H1 (cell line): ENCODE data around the gene ERAP2. TPM values are rescaled to one million over a fixed set of nuclear protein-coding genes. Genes with fewer than 3 reads are reported as not detected.

Experiments used
- CTCF ChIA-PET: fragments of 300-600 bp; sonication (Branson Sonifier 250); formaldehyde crosslinking; loops from one replicate; lab custom pipeline; 2021; ENCODE audit not compliant: partially characterized antibody; lab: Charles Lee
- POLR2A ChIA-PET: fragments of 300-600 bp; sonication (Branson Sonifier 250); formaldehyde crosslinking; loops from one replicate; lab custom pipeline; 2021; ENCODE audit warnings: inconsistent platforms; ENCODE audit not compliant: partially characterized antibody; lab: Charles Lee
- DNase-seq, 2 experiments: peaks; one replicate each; pipeline versions ENCODE4 v3.0.0 to v3.0.0-alpha.2; 2010 to 2022; ENCODE audit warnings: low spot score in 2 of 2, low read depth in 1 of 2, mixed read lengths in 1 of 2
- FAIRE-seq: peaks from 2 replicates; lab custom pipeline; 2011; peaks lifted over from hg19 to GRCh38; lab: Jason Lieb, UNC
- H2AFZ ChIP-seq: 2 replicates; pipeline ENCODE4 v1.8.1; 2012; ENCODE audit warnings: low read length, inconsistent platforms
- H2AK5ac ChIP-seq: 2 replicates; pipeline ENCODE4 v1.6.1; 2013; ENCODE audit warnings: low read depth, low read length
- H2BK120ac ChIP-seq: replicated peaks from 2 replicates; pipeline ENCODE3; 2013; ENCODE audit warnings: low read depth, low read length, inconsistent platforms
- H2BK12ac ChIP-seq: 2 replicates; pipeline ENCODE4 v1.6.1; 2013; ENCODE audit warnings: low read depth, low read length
- H2BK15ac ChIP-seq: 2 replicates; pipeline ENCODE4 v1.6.1; 2013; ENCODE audit warnings: low read length
- H2BK20ac ChIP-seq: 2 replicates; pipeline ENCODE4 v1.6.1; 2013; ENCODE audit warnings: low read length
- H2BK5ac ChIP-seq: 2 replicates; pipeline ENCODE4 v1.6.1; 2013; ENCODE audit warnings: low read depth, low read length
- H3K14ac ChIP-seq: 2 replicates; pipeline ENCODE4 v1.6.1; 2013; ENCODE audit warnings: inconsistent platforms; ENCODE audit not compliant: insufficient read length
- H3K18ac ChIP-seq: 2 replicates; pipeline ENCODE4 v1.6.1; 2013; ENCODE audit warnings: low read length; ENCODE audit errors: extremely low read depth
- H3K23ac ChIP-seq: 2 replicates; pipeline ENCODE4 v1.6.1; 2013; ENCODE audit warnings: inconsistent platforms; ENCODE audit not compliant: insufficient read length
- H3K23me2 ChIP-seq: 2 replicates; pipeline ENCODE4 v1.6.1; 2013; ENCODE audit warnings: low read depth, low read length
- H3K27ac ChIP-seq: 2 replicates; pipeline ENCODE4 v1.6.1; 2011; ENCODE audit warnings: low read depth, low read length, inconsistent platforms
- H3K27me3 ChIP-seq, 4 experiments: replicated peaks in 1 of 4; 1 replicate in 1 of 4; 2 replicates in 3 of 4; pipeline versions ENCODE4 v1.6.1 to v1.8.1; 2011 to 2013; ENCODE audit warnings: low read length in 3 of 4, mild to moderate bottlenecking in 3 of 4, inconsistent platforms in 2 of 4, mixed read lengths in 2 of 4, moderate library complexity in 1 of 4; ENCODE audit not compliant: control insufficient read depth in 3 of 4, insufficient read depth in 3 of 4; ENCODE audit errors: extremely low read depth in 1 of 4
- H3K36me3 ChIP-seq, 4 experiments: 2 replicates each; pipeline versions ENCODE4 v1.6.1 to v1.8.1; 2011 to 2013; ENCODE audit warnings: mild to moderate bottlenecking in 4 of 4, low read length in 3 of 4, moderate library complexity in 2 of 4, control low read depth in 1 of 4, inconsistent platforms in 1 of 4; ENCODE audit not compliant: insufficient read depth in 4 of 4, control insufficient read depth in 2 of 4
- H3K4ac ChIP-seq: replicated peaks from 2 replicates; pipeline ENCODE3; 2013; ENCODE audit warnings: low read length, low read depth, mixed read lengths, inconsistent platforms; ENCODE audit not compliant: insufficient read length
- H3K4me1 ChIP-seq, 4 experiments: replicated peaks in 1 of 4; 1 replicate in 1 of 4; 2 replicates in 3 of 4; pipeline versions ENCODE4 v1.6.1 to v1.8.1; 2011 to 2013; ENCODE audit warnings: low read length in 3 of 4, inconsistent platforms in 2 of 4, mixed read lengths in 1 of 4; ENCODE audit not compliant: insufficient read depth in 4 of 4, control insufficient read depth in 3 of 4
- H3K4me2 ChIP-seq, 2 experiments: 2 replicates each; pipeline versions ENCODE4 v1.6.1 to v1.8.1; 2011 to 2013; ENCODE audit warnings: low read depth in 2 of 2, low read length in 2 of 2, control low read depth in 1 of 2, inconsistent platforms in 1 of 2, mild to moderate bottlenecking in 1 of 2; ENCODE audit not compliant: insufficient read depth in 1 of 2
- H3K4me3 ChIP-seq, 4 experiments: fragments of 200-600, 300-600 bp in 1 of 4; sonication (generic), shearing (Covaris generic), sonication (Bioruptor Twin) in 1 of 4; 2 replicates each; pipeline versions ENCODE4 v1.5.1 to v1.8.1; 2011 to 2016; ENCODE audit warnings: low read length in 4 of 4, low read depth in 3 of 4, control low read depth in 2 of 4, inconsistent platforms in 2 of 4, mild to moderate bottlenecking in 2 of 4, mixed read lengths in 1 of 4, moderate library complexity in 1 of 4; ENCODE audit not compliant: insufficient read depth in 2 of 4; ENCODE audit errors: extremely low read depth in 1 of 4
- H3K56ac ChIP-seq: replicated peaks from 2 replicates; pipeline ENCODE3; 2013; ENCODE audit warnings: low read depth, mild to moderate bottlenecking, mixed read lengths, low read length, inconsistent platforms; ENCODE audit not compliant: insufficient read length
- H3K79me1 ChIP-seq: 2 replicates; pipeline ENCODE4 v1.6.1; 2013; ENCODE audit warnings: low read depth, low read length, control low read depth
- H3K79me2 ChIP-seq, 2 experiments: 2 replicates each; pipeline versions ENCODE4 v1.6.1 to v1.8.1; 2012 to 2013; ENCODE audit warnings: low read length in 2 of 2, mild to moderate bottlenecking in 2 of 2, inconsistent platforms in 1 of 2; ENCODE audit not compliant: insufficient read depth in 2 of 2, control insufficient read depth in 1 of 2
- H3K9ac ChIP-seq, 4 experiments: replicated peaks in 1 of 4; 1 replicate in 1 of 4; 2 replicates in 3 of 4; pipeline versions ENCODE4 v1.6.1 to v1.8.1; 2011 to 2013; ENCODE audit warnings: low read depth in 3 of 4, low read length in 3 of 4, control low read depth in 2 of 4, mild to moderate bottlenecking in 2 of 4, moderate library complexity in 2 of 4, inconsistent platforms in 1 of 4; ENCODE audit errors: extremely low read depth in 1 of 4
- H3K9me3 ChIP-seq, 2 experiments: 2 replicates each; pipeline versions ENCODE4 v1.6.1 to v1.8.1; 2012 to 2013; ENCODE audit warnings: mild to moderate bottlenecking in 2 of 2, moderate library complexity in 2 of 2, control low read depth in 1 of 2, inconsistent platforms in 1 of 2, low read depth in 1 of 2, low read length in 1 of 2, mixed read lengths in 1 of 2; ENCODE audit not compliant: insufficient read depth in 2 of 2
- H4K20me1 ChIP-seq, 2 experiments: replicated peaks in 1 of 2; 2 replicates each; pipeline versions ENCODE3 to v1.8.1; 2011 to 2013; ENCODE audit warnings: inconsistent platforms in 2 of 2, low read length in 2 of 2, mild to moderate bottlenecking in 1 of 2; ENCODE audit not compliant: insufficient read depth in 2 of 2, control insufficient read depth in 1 of 2
- H4K5ac ChIP-seq: 2 replicates; pipeline ENCODE4 v1.6.1; 2013; ENCODE audit warnings: low read length, low read depth, mixed read lengths, inconsistent platforms; ENCODE audit not compliant: insufficient read length
- H4K8ac ChIP-seq: 2 replicates; pipeline ENCODE4 v1.8.0; 2013; ENCODE audit warnings: mild to moderate bottlenecking, moderate library complexity, low read length, inconsistent platforms; ENCODE audit not compliant: insufficient read depth; ENCODE audit errors: extremely low read depth
- H4K91ac ChIP-seq: replicated peaks from 2 replicates; pipeline ENCODE3; 2013; ENCODE audit warnings: low read length, mixed read lengths, inconsistent platforms; ENCODE audit not compliant: insufficient read length
- ASH2L ChIP-seq: fragments of 200-600, 300-600 bp; sonication (generic); IDR thresholded peaks from one replicate; pipeline ENCODE4 v1.7.1; 2017; ENCODE audit warnings: low read length
- BACH1 ChIP-seq: IDR thresholded peaks from 2 replicates; pipeline ENCODE4 v1.6.1; 2012; ENCODE audit warnings: low read length, improper control_type of control experiment
- CHD2 ChIP-seq: IDR thresholded peaks from 2 replicates; pipeline ENCODE4 v1.6.1; 2012; ENCODE audit warnings: low read length, improper control_type of control experiment
- FOSL1 ChIP-seq: IDR thresholded peaks from 2 replicates; pipeline ENCODE4 v1.6.1; 2011; ENCODE audit warnings: mild to moderate bottlenecking, low read depth, low read length, moderate library complexity; ENCODE audit not compliant: insufficient read depth
- GABPA ChIP-seq: IDR thresholded peaks from 2 replicates; pipeline ENCODE4 v1.6.1; 2011; ENCODE audit warnings: mild to moderate bottlenecking, low read length, moderate library complexity, borderline replicate concordance; ENCODE audit not compliant: insufficient read depth
- KDM4A ChIP-seq: IDR thresholded peaks from one replicate; pipeline ENCODE4 v1.7.1; 2012; ENCODE audit warnings: low read depth, mild to moderate bottlenecking, moderate library complexity, low read length, inconsistent platforms; ENCODE audit not compliant: severe bottlenecking
- NANOG ChIP-seq: IDR thresholded peaks from 2 replicates; pipeline ENCODE4 v1.6.1; 2011; ENCODE audit warnings: low read length, low read depth, mild to moderate bottlenecking, inconsistent platforms; ENCODE audit not compliant: insufficient read depth, poor library complexity, severe bottlenecking
- SAP30 ChIP-seq: fragments of 300-600 bp; sonication (generic); IDR thresholded peaks from 2 replicates; pipeline ENCODE4 v1.7.1; 2012; ENCODE audit warnings: low read length, moderate library complexity, mild to moderate bottlenecking, inconsistent platforms; ENCODE audit not compliant: insufficient read depth, insufficient replicate concordance
- SIX5 ChIP-seq: IDR thresholded peaks from 2 replicates; pipeline ENCODE4 v1.6.1; 2011; ENCODE audit warnings: mild to moderate bottlenecking, low read depth, low read length
- YY1 ChIP-seq: IDR thresholded peaks from 2 replicates; pipeline ENCODE4 v1.6.1; 2011; ENCODE audit warnings: low read depth, mild to moderate bottlenecking, low read length
- ZNF274 ChIP-seq: IDR thresholded peaks from 2 replicates; pipeline ENCODE4 v1.7.0; 2012; ENCODE audit warnings: low read length, borderline replicate concordance; ENCODE audit errors: extremely low read depth
- WGBS, 2 experiments: shearing (Covaris generic) in 1 of 2; methylation state at CpG; one replicate each; pipeline versions ENCODE4 v1.1.6 to v1.1.7; 2013 to 2015; ENCODE audit warnings: low lambda C conversion rate in 2 of 2, mixed read lengths in 2 of 2, inconsistent platforms in 1 of 2, low coverage in 1 of 2, missing lambda C conversion rate in 1 of 2; ENCODE audit not compliant: insufficient replicate concordance in 2 of 2, insufficient coverage in 1 of 2, insufficient read length in 1 of 2; ENCODE audit errors: extremely low coverage in 1 of 2, missing lambda C conversion rate in 1 of 2; 5-methylcytosine and 5-hydroxymethylcytosine counted together
- polyA plus RNA-seq, 7 experiments: library from polyadenylated mRNA; depleted of rRNA in 3 of 7; stranded (reverse) in 5 of 7; unstranded in 2 of 7; fragments of >200 nt in 5 of 7; fragments of 200-250 nt in 2 of 7; gene quantifications; 1 replicate in 5 of 7; 2 replicates in 1 of 7; 4 replicates in 1 of 7; pipeline versions ENCODE4 v1.2.1 to v1.2.3, GENCODE V29; 2011 to 2013; ENCODE audit warnings: missing spikeins in 2 of 7, mixed read lengths in 2 of 7
- total RNA-seq: library from RNA; stranded (reverse); fragmentation: NEBNext Ultra II Directional; extraction: Animal tissue kit (Norgen Biotek cat#: 25700); gene quantifications from 2 replicates; pipeline ENCODE4 v1.2.1, GENCODE V29; 2021
- TF ChIP-seq, protein P1 (sequence below): IDR thresholded peaks from 2 replicates; pipeline ENCODE4 v1.6.1; 2011; ENCODE audit warnings: low read length, improper control_type of control experiment
- TF ChIP-seq, protein P2 (sequence below): IDR thresholded peaks from 2 replicates; pipeline ENCODE4 v1.6.1; 2011; ENCODE audit warnings: low read depth, mild to moderate bottlenecking, low read length; ENCODE audit not compliant: insufficient read depth

Gene ERAP2
- total and polyA plus RNA-seq, 2 of the 8 experiments (the other 6 are each of a cell fraction or from before 2014, with no cell fraction given) = 0.14 TPM; not detected in 1

DNA sequence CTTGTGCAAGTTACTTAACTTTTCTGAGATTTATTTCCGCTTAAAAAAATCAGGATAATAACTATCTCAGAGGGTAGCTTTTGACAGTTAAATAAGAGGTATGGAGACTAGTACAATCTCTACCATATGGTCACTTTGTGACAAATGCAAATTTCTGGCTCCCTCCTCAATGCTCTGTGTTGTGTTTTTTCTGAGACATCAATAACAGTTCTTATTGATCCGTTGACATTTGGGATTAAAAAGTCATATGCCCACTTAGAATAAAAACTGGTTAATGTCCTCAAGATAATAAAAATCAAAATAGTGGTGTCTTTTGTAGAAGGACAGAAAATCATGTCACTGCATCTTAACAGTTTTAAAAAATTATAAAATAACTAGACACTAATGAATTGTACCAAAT is 34.8 kb downstream of the ERAP2 start:
- H3K56ac ChIP-seq = no peak overlapping the region
- no peak overlapping the region for H2AK5ac ChIP-seq
- H3K27me3 ChIP-seq = no peaks in the 10 kb centered on the region
- H2BK120ac ChIP-seq = no peak overlapping the region
- H3K18ac ChIP-seq = no peak overlapping the region
- CTCF ChIA-PET = interaction anchor here (0.6 to 1.2 kb wide), 3 partner anchors 9 to 1917 kb away, joined by 3 to 4 read pairs (median 4); no protein-coding TSS in a partner anchor
- no peak overlapping the region for H2BK20ac ChIP-seq
- H3K79me1 ChIP-seq = no peaks in the 10 kb centered on the region
- no peak overlapping the region for H3K23ac ChIP-seq
- no peaks in the 10 kb centered on the region for H3K4me1 ChIP-seq
- H3K79me2 ChIP-seq = no peaks in the 10 kb centered on the region
- no peak overlapping the region for H4K8ac ChIP-seq
- H3K4me3 ChIP-seq = no peak overlapping the region
- POLR2A ChIA-PET = no interaction called here
- no peak overlapping the region for H2AFZ ChIP-seq
- 92% methylated on average over 2 of the region's 2 CpGs; no CpG with 5 or more reads in 1 of the 2 experiments for WGBS, 2 experiments
- FAIRE-seq (no peak), DNase-seq (no peak)
- H3K4me2 ChIP-seq = no peak overlapping the region
- H3K36me3 ChIP-seq = no peaks in the 10 kb centered on the region
- H3K9ac ChIP-seq = no peak overlapping the region
- no peak overlapping the region for H4K91ac ChIP-seq
- H2BK5ac ChIP-seq = no peak overlapping the region
- no peak overlapping the region for H2BK15ac ChIP-seq
- H2BK12ac ChIP-seq = no peak overlapping the region
- H3K9me3 ChIP-seq = no peaks in the 10 kb centered on the region
- no peak overlapping the region for H4K5ac ChIP-seq
- H3K4ac ChIP-seq = no peak overlapping the region
- no peak overlapping the region for H3K27ac ChIP-seq
- no peak overlapping the region for H3K14ac ChIP-seq
- no peaks in the 10 kb centered on the region for H4K20me1 ChIP-seq
- H3K23me2 ChIP-seq = no peaks in the 10 kb centered on the region; the same call in 1 of the 2 replicates
- no peak for TF ChIP-seq GABPA
- TF ChIP-seq ASH2L = no peak
- no peak for TF ChIP-seq CHD2
- TF ChIP-seq YY1 = no peak
- TF ChIP-seq, protein P1, sequence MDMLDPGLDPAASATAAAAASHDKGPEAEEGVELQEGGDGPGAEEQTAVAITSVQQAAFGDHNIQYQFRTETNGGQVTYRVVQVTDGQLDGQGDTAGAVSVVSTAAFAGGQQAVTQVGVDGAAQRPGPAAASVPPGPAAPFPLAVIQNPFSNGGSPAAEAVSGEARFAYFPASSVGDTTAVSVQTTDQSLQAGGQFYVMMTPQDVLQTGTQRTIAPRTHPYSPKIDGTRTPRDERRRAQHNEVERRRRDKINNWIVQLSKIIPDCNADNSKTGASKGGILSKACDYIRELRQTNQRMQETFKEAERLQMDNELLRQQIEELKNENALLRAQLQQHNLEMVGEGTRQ = no peak
- TF ChIP-seq SAP30 = no peak
- no peak for TF ChIP-seq BACH1
- no peak for TF ChIP-seq SIX5
- TF ChIP-seq, protein P2, sequence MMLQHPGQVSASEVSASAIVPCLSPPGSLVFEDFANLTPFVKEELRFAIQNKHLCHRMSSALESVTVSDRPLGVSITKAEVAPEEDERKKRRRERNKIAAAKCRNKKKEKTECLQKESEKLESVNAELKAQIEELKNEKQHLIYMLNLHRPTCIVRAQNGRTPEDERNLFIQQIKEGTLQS = no peak
- no peak for TF ChIP-seq NANOG
- TF ChIP-seq KDM4A = no peak
- no peak for TF ChIP-seq ZNF274
- no peak for TF ChIP-seq FOSL1
